K562 (cell line): Measurements from ENCODE around the gene SKAP1. TPM values are rescaled to one million over a fixed set of nuclear protein-coding genes. Genes with fewer than 3 reads are reported as not detected.

Experiments used
- ATAC-seq: fragments of 200-7000 bp; cut with Tn5 transposase; 3 replicates; pipeline ENCODE4 v1.9.1; 2020; ENCODE audit warnings: moderate library complexity
- BruUV-seq: library from RNA; stranded (reverse); fragments of 400-500 nt; replicated peaks from 2 replicates; lab custom pipeline; 2021; lab: Mats Ljungman, UMichigan
- CTCF ChIA-PET: fragments of 300-600 bp; formaldehyde crosslinking; extraction: SDS; loops from one replicate; lab custom pipeline; 2021; ENCODE audit warnings: low intra/inter-chr PET ratio; lab: Yijun Ruan, JAX
- POLR2A ChIA-PET: fragments of 300-600, 350-650 bp; sonication (Branson Sonifier 250); formaldehyde crosslinking; extraction: SDS; loops from one replicate; lab custom pipeline; 2021; ENCODE audit warnings: antibody characterized with exemption, inconsistent platforms; lab: Yijun Ruan, JAX
- DNase-seq, 4 experiments: peaks; one replicate each; pipeline versions ENCODE4 v3.0.0 to v3.0.0-alpha.2; 2011 to 2018; ENCODE audit warnings: low spot score in 3 of 4, mixed read lengths in 3 of 4; ENCODE audit errors: extremely low read depth in 1 of 4
- FAIRE-seq: peaks from 2 replicates; lab custom pipeline; 2011; peaks lifted over from hg19 to GRCh38; lab: Jason Lieb, UNC
- H2AFZ ChIP-seq: 2 replicates; pipeline ENCODE4 v1.6.0; 2011; ENCODE audit warnings: low read depth, low read length, control low read depth, inconsistent platforms
- H3K27ac ChIP-seq: fragments of 200-600 bp; 3 replicates; pipeline ENCODE4 v1.8.0; 2011; ENCODE audit warnings: low read depth, mild to moderate bottlenecking, control low read depth, inconsistent platforms, low read length, moderate library complexity, mixed read lengths; ENCODE audit errors: extremely low read depth
- H3K27me3 ChIP-seq, 2 experiments: fragments of 300-600 bp in 1 of 2; 2 replicates in 1 of 2; 3 replicates in 1 of 2; pipeline versions ENCODE4 v1.6.0 to v1.8.0; 2011; ENCODE audit warnings: inconsistent platforms in 2 of 2, low read length in 2 of 2, mild to moderate bottlenecking in 1 of 2, mixed read lengths in 1 of 2, moderate library complexity in 1 of 2; ENCODE audit not compliant: control insufficient read depth in 2 of 2, insufficient read depth in 2 of 2
- H3K36me3 ChIP-seq: fragments of 300-600 bp; 3 replicates; pipeline ENCODE4 v1.8.0; 2011; ENCODE audit warnings: mild to moderate bottlenecking, low read length, inconsistent platforms; ENCODE audit not compliant: control insufficient read depth, insufficient read depth
- H3K4me1 ChIP-seq, 2 experiments: fragments of 200-600 bp in 1 of 2; replicated peaks in 1 of 2; 2 replicates in 1 of 2; 3 replicates in 1 of 2; pipeline versions ENCODE4 v1.5.1 to v1.8.0; 2011; ENCODE audit warnings: inconsistent platforms in 2 of 2, low read length in 2 of 2, mild to moderate bottlenecking in 1 of 2, mixed read lengths in 1 of 2, moderate library complexity in 1 of 2; ENCODE audit not compliant: control insufficient read depth in 2 of 2, insufficient read depth in 2 of 2
- H3K4me2 ChIP-seq: 2 replicates; pipeline ENCODE4 v1.6.1; 2011; ENCODE audit warnings: low read length, control low read depth, inconsistent platforms, mixed read lengths; ENCODE audit not compliant: insufficient read depth
- H3K4me3 ChIP-seq: fragments of 200-600 bp; sonication (generic), shearing (Covaris generic); 2 replicates; pipeline ENCODE4 v1.5.1; 2016; ENCODE audit warnings: control low read depth, inconsistent platforms
- H3K79me2 ChIP-seq: fragments of 200-600 bp; 3 replicates; pipeline ENCODE4 v1.8.0; 2011; ENCODE audit warnings: low read length, inconsistent platforms; ENCODE audit not compliant: control insufficient read depth, insufficient read depth
- H3K9ac ChIP-seq, 2 experiments: 2 replicates each; pipeline versions ENCODE4 v1.6.0 to v1.6.1; 2011; ENCODE audit warnings: low read depth in 2 of 2, low read length in 2 of 2, control low read depth in 1 of 2, inconsistent platforms in 1 of 2, mild to moderate bottlenecking in 1 of 2, mixed read lengths in 1 of 2; ENCODE audit not compliant: insufficient read depth in 1 of 2
- H3K9me1 ChIP-seq: one replicate; pipeline ENCODE4 v1.6.0; 2011; ENCODE audit warnings: inconsistent platforms, mild to moderate bottlenecking, low read length, moderate library complexity; ENCODE audit not compliant: control insufficient read depth, insufficient read depth
- H3K9me3 ChIP-seq: replicated peaks from 2 replicates; pipeline ENCODE4 v1.5.1; 2011; ENCODE audit warnings: low read depth, low read length, inconsistent platforms; ENCODE audit not compliant: control insufficient read depth, insufficient read depth
- H4K20me1 ChIP-seq: replicated peaks from 2 replicates; pipeline ENCODE4 v1.6.1; 2011; ENCODE audit warnings: low read length, inconsistent platforms, mixed read lengths; ENCODE audit not compliant: control insufficient read depth, insufficient read depth
- BRD4 ChIP-seq: fragments of 200-600 bp; sonication (generic); IDR thresholded peaks from 2 replicates; pipeline ENCODE4 v1.6.1; 2017; ENCODE audit warnings: inconsistent platforms
- CUX1 ChIP-seq: fragments of 200-800 bp; sonication (Bioruptor generic); IDR thresholded peaks from 2 replicates; pipeline ENCODE4 v1.6.1; 2016; ENCODE audit warnings: missing genetic modification characterization, missing compliant biosample characterization
- DEAF1 ChIP-seq: fragments of 450-650 bp; formaldehyde crosslinking; IDR thresholded peaks from 2 replicates; pipeline ENCODE4 v1.4.0; 2020; ENCODE audit warnings: mild to moderate bottlenecking, moderate library complexity
- DPF2 ChIP-seq: fragments of 450-650 bp; IDR thresholded peaks from 2 replicates; pipeline ENCODE4 v1.6.1; 2016
- EP300 ChIP-seq: IDR thresholded peaks from 2 replicates; pipeline ENCODE4 v1.6.1; 2012; ENCODE audit warnings: low read length, improper control_type of control experiment
- ETV1 ChIP-seq: fragments of 450-650 bp; conservative IDR thresholded peaks from 2 replicates; pipeline ENCODE4 v1.6.1; 2016; ENCODE audit warnings: missing genetic modification characterization, control low read depth, low read depth, missing compliant biosample characterization
- IRF1 ChIP-seq: sonication (generic); formaldehyde crosslinking; IDR thresholded peaks from 2 replicates; pipeline ENCODE4 v1.8.0; 2022; ENCODE audit warnings: missing genetic modification reagents, mild to moderate bottlenecking, borderline replicate concordance
- LCOR ChIP-seq: sonication (generic); formaldehyde crosslinking; IDR thresholded peaks from 2 replicates; pipeline ENCODE4 v1.8.0; 2022; ENCODE audit warnings: mild to moderate bottlenecking, missing genetic modification reagents
- MCM2 ChIP-seq: fragments of 450-650 bp; IDR thresholded peaks from 2 replicates; pipeline ENCODE4 v1.6.1; 2017; ENCODE audit warnings: low read depth, mild to moderate bottlenecking
- MEF2A ChIP-seq: IDR thresholded peaks from 2 replicates; pipeline ENCODE4 v1.6.1; 2011; ENCODE audit warnings: low read depth, mild to moderate bottlenecking, low read length, moderate library complexity; ENCODE audit not compliant: control insufficient read depth
- MTA3 ChIP-seq: fragments of 450-650 bp; formaldehyde crosslinking; IDR thresholded peaks from 2 replicates; pipeline ENCODE4 v1.6.1; 2017; ENCODE audit warnings: mild to moderate bottlenecking, borderline replicate concordance
- SLC30A9 ChIP-seq: fragments of 250-450 bp; sonication (Bioruptor Pico); IDR thresholded peaks from 2 replicates; pipeline ENCODE4 v1.8.0; 2022; ENCODE audit warnings: mild to moderate bottlenecking, moderate library complexity
- TCF3 ChIP-seq: sonication (generic); formaldehyde crosslinking; IDR thresholded peaks from 2 replicates; pipeline ENCODE4 v1.4.0; 2020; ENCODE audit warnings: mild to moderate bottlenecking, missing genetic modification reagents
- XRCC5 ChIP-seq: fragments of 200-400 bp; formaldehyde crosslinking; IDR thresholded peaks from 2 replicates; pipeline ENCODE4 v1.6.1; 2017; ENCODE audit warnings: low read depth, mild to moderate bottlenecking, low read length
- ZNF311 ChIP-seq: fragments of 250-450 bp; sonication (Bioruptor Pico); IDR thresholded peaks from 2 replicates; pipeline ENCODE4 v1.4.0; 2020; ENCODE audit warnings: mild to moderate bottlenecking, moderate library complexity
- ZNF354B ChIP-seq: fragments of 250-450 bp; sonication (Bioruptor Pico); IDR thresholded peaks from 2 replicates; pipeline ENCODE4 v1.4.0; 2020
- WGBS: fragments of 100-300 bp; shearing (Covaris generic); methylation state at CpG from one replicate; pipeline ENCODE4 v1.1.6; 2016; ENCODE audit warnings: low coverage, mixed read lengths; ENCODE audit not compliant: insufficient coverage; ENCODE audit errors: missing lambda C conversion rate; 5-methylcytosine and 5-hydroxymethylcytosine counted together
- in situ Hi-C: fragments of 300-500 bp; cut with MboI; formaldehyde crosslinking; loops from 4 replicates; pipeline ENCODE4 v1.15.0; 2018; ENCODE audit warnings: inconsistent platforms, mixed read lengths
- intact Hi-C: fragments of 100-400 bp; cut with micrococcal nuclease; formaldehyde crosslinking; loops from 2 replicates; pipeline ENCODE4 v1.14.2; 2022
- polyA plus RNA-seq, 8 experiments: library from polyadenylated mRNA; depleted of rRNA in 4 of 8; stranded (reverse) in 5 of 8; unstranded in 3 of 8; fragments of >200 nt; fragmentation: Nextera tagmentation in 2 of 8; fragmentation: Illumina TruSeq in 1 of 8; extraction: Ambion mirVana in 2 of 8; extraction: Trizol in 1 of 8; gene quantifications; 2 replicates each; pipeline versions ENCODE4 v1.2.1 to v1.2.3, GENCODE V29; 2011 to 2014; ENCODE audit warnings: inconsistent platforms in 1 of 8, missing spikeins in 1 of 8
- total RNA-seq, 7 experiments: library from RNA; depleted of rRNA in 6 of 7; stranded (reverse); fragments of >200 nt in 6 of 7; fragmentation: Illumina TruSeq in 2 of 7; extraction: Trizol in 2 of 7; gene quantifications; 2 replicates each; pipeline versions ENCODE4 v1.2.1 to v1.2.3, GENCODE V29; 2011 to 2021; ENCODE audit warnings: low replicate concordance in 1 of 7

SKAP1 gene
- total and polyA plus RNA-seq, 9 of the 15 experiments (the other 6 are each of a cell fraction or from before 2014, with no cell fraction given), result 0.06 to 0.80 (median 0.10) TPM; not detected in 4

DNA sequence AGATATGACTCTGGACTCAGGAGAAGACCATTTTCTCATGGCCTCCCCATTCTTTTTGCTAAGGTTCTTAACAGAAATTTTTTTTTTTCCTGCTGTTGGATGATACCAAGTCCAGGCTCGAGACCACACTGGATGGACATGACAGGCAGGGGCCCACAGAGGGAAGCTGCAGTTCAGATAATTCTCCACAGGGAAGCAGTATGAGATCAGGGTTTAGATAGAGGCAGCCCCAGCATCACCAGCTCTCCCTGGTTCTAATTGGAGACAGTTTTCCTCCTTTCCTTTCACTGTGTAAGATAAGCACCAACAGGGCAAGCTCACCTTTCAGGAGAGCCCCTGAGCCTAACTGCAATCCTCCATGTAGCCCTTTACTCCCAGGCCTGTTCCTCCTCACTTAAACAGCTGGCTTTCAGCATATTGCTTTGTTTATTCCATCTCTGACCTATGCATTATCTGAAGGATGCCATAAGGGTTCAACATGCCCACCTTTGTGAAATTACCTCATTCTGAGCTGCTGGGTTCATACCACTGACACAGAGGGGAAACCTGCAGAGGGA lies 214.4 kb downstream of the SKAP1 start:
- Histone ChIP-seq H3K9me3 (no peaks in the 10 kb centered on the region), H3K79me2 (no peaks in the 10 kb centered on the region), H4K20me1 (no peaks in the 10 kb centered on the region), H3K36me3 (no peaks in the 10 kb centered on the region), H3K27me3 (no peaks in the 10 kb centered on the region), H2AFZ (0 out of 2 replicates have a peak overlapping the region, but pooled peaks have one; percentile 7), H3K9ac (no peak overlapping the region), H3K4me1 (peaks cover 5 to 21% of the 10 kb centered on the region in 2 experiments), H3K9me1 (no peaks in the 10 kb centered on the region), H3K27ac (no peak overlapping the region), H3K4me3 (no peak overlapping the region), H3K4me2 (no peak overlapping the region)
- in situ Hi-C loops (loop anchor here (5.0 kb wide), 1 partner anchor 102 kb away; no protein-coding TSS in a partner anchor), intact Hi-C loops (loop anchor here (1.0 to 10.0 kb wide), 5 partner anchors 43 to 269 kb away; no protein-coding TSS in a partner anchor)
- peak; percentile 90 for ATAC-seq
- FAIRE-seq, result peak; percentile 84
- 0% methylated on average over 1 of the region's 1 CpG for whole genome bisulfite sequencing
- DNase-seq, result peak; percentile 58 to 71 (median 65)
- ChIA-PET POLR2A (interaction anchor here (0.5 to 1.3 kb wide), 9 partner anchors 11 to 313 kb away, joined by 3 to 4 read pairs (median 3); no protein-coding TSS in a partner anchor), CTCF (interaction anchor here (0.6 to 1.9 kb wide), 9 partner anchors 45 to 662 kb away, joined by 3 to 9 read pairs (median 4); partner anchors contain the start of gene HOXB5)
- BruUV-seq, result no TSS peak
- TF ChIP-seq TCF3 (CRISPR knock-in tag) (no peak), CUX1 (CRISPR knock-in tag) (no peak), ETV1 (tag) (no peak), ZNF311 (CRISPR knock-in tag) (no peak), MEF2A (no peak), SLC30A9 (CRISPR knock-in tag) (no peak), XRCC5 (peak; percentile 48; the same call in 1 of the 2 replicates), ZNF354B (no peak), IRF1 (CRISPR knock-in tag) (no peak), EP300 (no peak), MCM2 (no peak), BRD4 (no peak), MTA3 (no peak), DEAF1 (CRISPR knock-in tag) (peak; percentile 79), LCOR (CRISPR knock-in tag) (0 out of 2 replicates have a peak, but pooled peaks have one; percentile 22), DPF2 (no peak)
